HepG2 (cell line): ENCODE data around the gene MBD3L2B. TPM values are rescaled to one million over a fixed set of nuclear protein-coding genes. Genes with fewer than 3 reads are reported as not detected.

Source experiments
- FOXK1 ChIP-seq: sonication (generic); formaldehyde crosslinking; IDR thresholded peaks from 2 replicates; pipeline ENCODE4 v1.4.0; 2020; ENCODE audit warnings: low read depth, missing genetic modification reagents, borderline replicate concordance
- HDAC1 ChIP-seq: sonication (generic); formaldehyde crosslinking; IDR thresholded peaks from 2 replicates; pipeline ENCODE4 v1.5.1; 2020; ENCODE audit warnings: mild to moderate bottlenecking, missing genetic modification reagents
- MXD4 ChIP-seq: IDR thresholded peaks from 2 replicates; pipeline ENCODE4 v1.6.1; 2016; ENCODE audit warnings: mild to moderate bottlenecking, missing biosample characterization, missing genetic modification reagents
- NCOA2 ChIP-seq: sonication (generic); formaldehyde crosslinking; IDR thresholded peaks from 2 replicates; pipeline ENCODE4 v1.8.0; 2022; ENCODE audit warnings: inconsistent platforms
- SAP130 ChIP-seq: IDR thresholded peaks from 2 replicates; pipeline ENCODE4 v1.6.1; 2016; ENCODE audit warnings: low read depth
- SIX1 ChIP-seq: sonication (generic); formaldehyde crosslinking; IDR thresholded peaks from 2 replicates; pipeline ENCODE4 v1.4.0; 2020; ENCODE audit warnings: missing genetic modification reagents, borderline replicate concordance
- SMAD3 ChIP-seq: sonication (generic); formaldehyde crosslinking; IDR thresholded peaks from 2 replicates; pipeline ENCODE4 v1.4.0; 2020; ENCODE audit warnings: missing genetic modification reagents
- SRY ChIP-seq: sonication (generic); formaldehyde crosslinking; IDR thresholded peaks from 2 replicates; pipeline ENCODE4 v1.8.0; 2022; ENCODE audit warnings: mild to moderate bottlenecking, missing genetic modification reagents
- ZNF350 ChIP-seq: sonication (generic); formaldehyde crosslinking; IDR thresholded peaks from 2 replicates; pipeline ENCODE4 v1.4.0; 2020; ENCODE audit warnings: mild to moderate bottlenecking, low read depth, missing genetic modification reagents, borderline replicate concordance
- ZNF432 ChIP-seq: sonication (generic); formaldehyde crosslinking; IDR thresholded peaks from 2 replicates; pipeline ENCODE4 v1.5.0; 2020; ENCODE audit warnings: missing genetic modification reagents, mild to moderate bottlenecking, borderline replicate concordance
- ZNF557 ChIP-seq: sonication (generic); formaldehyde crosslinking; IDR thresholded peaks from 2 replicates; pipeline ENCODE4 v1.4.0; 2020; ENCODE audit warnings: missing genetic modification reagents
- ZNF660 ChIP-seq: sonication (generic); formaldehyde crosslinking; IDR thresholded peaks from 2 replicates; pipeline ENCODE4 v1.5.1; 2020; ENCODE audit warnings: mild to moderate bottlenecking, low read depth, missing genetic modification reagents, borderline replicate concordance
- polyA plus RNA-seq, 8 experiments: library from polyadenylated mRNA; depleted of rRNA in 3 of 8; stranded (reverse) in 7 of 8; unstranded in 1 of 8; fragments of >200 nt; fragmentation: Illumina TruSeq in 4 of 8; extraction: Trizol in 4 of 8; gene quantifications; 2 replicates each; pipeline versions ENCODE4 v1.2.1 to v1.2.3, GENCODE V29; 2011 to 2016; ENCODE audit warnings: low read depth in 4 of 8, missing spikeins in 1 of 8, mixed read lengths in 1 of 8; ENCODE audit not compliant: insufficient read depth in 1 of 8
- total RNA-seq, 5 experiments: library from RNA; depleted of rRNA; stranded (reverse); fragments of >200 nt; fragmentation: Illumina TruSeq; extraction: Trizol; gene quantifications; 2 replicates each; pipeline ENCODE4 v1.2.3, GENCODE V29; 2016; ENCODE audit warnings: low read depth in 1 of 5
- TF ChIP-seq, protein P1 (sequence below): sonication (generic); formaldehyde crosslinking; IDR thresholded peaks from 2 replicates; pipeline ENCODE4 v1.5.1; 2020; ENCODE audit warnings: mild to moderate bottlenecking, moderate library complexity, missing genetic modification reagents
- TF ChIP-seq, protein P2 (sequence below): sonication (generic); formaldehyde crosslinking; IDR thresholded peaks from 2 replicates; pipeline ENCODE4 v1.4.0; 2020; ENCODE audit warnings: mild to moderate bottlenecking, missing genetic modification reagents
- TF ChIP-seq, protein P3 (sequence below): sonication (generic); formaldehyde crosslinking; IDR thresholded peaks from 2 replicates; pipeline ENCODE4 v1.5.0; 2020; ENCODE audit warnings: missing genetic modification reagents
- TF ChIP-seq, protein P4 (sequence below): sonication (generic); formaldehyde crosslinking; IDR thresholded peaks from 2 replicates; pipeline ENCODE4 v1.5.0; 2020; ENCODE audit warnings: mild to moderate bottlenecking, missing genetic modification reagents
- TF ChIP-seq, protein P5 (sequence below): sonication (generic); formaldehyde crosslinking; IDR thresholded peaks from 2 replicates; pipeline ENCODE4 v1.4.0; 2020; ENCODE audit warnings: missing genetic modification reagents
- TF ChIP-seq, protein P6 (sequence below): sonication (generic); formaldehyde crosslinking; IDR thresholded peaks from 2 replicates; pipeline ENCODE4 v1.4.0; 2020; ENCODE audit warnings: mild to moderate bottlenecking, missing genetic modification reagents

The MBD3L2B gene
- total and polyA plus RNA-seq, 2 of the 13 experiments (the other 11 are each of a cell fraction or from before 2014, with no cell fraction given) = not detected

DNA sequence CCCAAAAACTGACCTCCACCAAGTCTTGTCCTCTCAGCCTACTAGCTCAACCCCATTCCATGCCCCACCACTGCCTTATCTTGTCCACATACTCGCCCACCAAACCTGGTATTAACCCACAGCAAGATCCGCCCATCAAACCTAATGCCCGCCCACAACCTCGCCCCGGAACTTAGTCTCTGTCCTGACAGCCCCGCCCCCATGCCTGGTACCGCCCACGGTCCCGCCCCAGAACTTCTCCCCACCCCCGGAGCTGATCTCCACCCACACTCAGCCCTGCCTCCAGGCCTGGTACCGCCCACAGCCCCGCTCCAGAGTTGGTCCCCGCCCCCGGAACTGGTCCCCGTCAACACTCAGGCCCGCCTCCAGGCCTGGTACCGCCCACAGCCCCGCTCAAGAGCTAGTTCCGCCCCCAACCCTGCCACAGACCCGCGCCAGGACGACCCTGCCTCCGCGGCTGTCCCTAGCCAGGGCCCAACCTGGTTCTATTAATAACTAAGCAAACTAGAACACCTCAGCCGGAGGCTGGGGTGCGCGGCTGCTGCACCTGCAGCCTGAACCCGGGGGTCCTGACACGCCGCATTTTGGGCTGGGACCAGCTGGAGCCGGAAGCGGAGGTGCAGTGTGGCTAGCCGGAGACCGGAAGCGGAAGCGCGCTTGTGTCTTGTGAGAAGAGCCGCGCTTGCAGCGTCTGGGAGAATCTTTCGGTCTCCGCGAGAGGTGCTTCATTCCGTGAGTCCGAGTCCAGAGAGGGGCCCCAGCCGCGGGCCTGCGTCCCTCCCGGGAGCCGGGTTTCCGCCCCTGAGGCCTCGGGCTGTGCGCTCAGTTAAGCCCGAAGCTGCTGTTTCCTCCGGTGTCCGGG, 48.0 kb upstream of the MBD3L2B start, which contains the start of gene ZNF557 (continued):
- TF ChIP-seq FOXK1 (CRISPR knock-in tag) (peak; percentile 65; the same call in 1 of the 2 replicates), MXD4 (CRISPR knock-in tag) (no peak; the same call in 1 of the 2 replicates), NCOA2 (CRISPR knock-in tag) (no peak), SAP130 (CRISPR knock-in tag) (peak; percentile 95), ZNF350 (CRISPR knock-in tag) (peak; percentile 87), SIX1 (CRISPR knock-in tag) (no peak), ZNF660 (CRISPR knock-in tag) (no peak), SMAD3 (CRISPR knock-in tag) (no peak), ZNF557 (CRISPR knock-in tag) (0 out of 2 replicates have a peak, but pooled peaks have one; percentile 40), ZNF432 (CRISPR knock-in tag) (no peak), SRY (peak; percentile 72; the same call in 1 of the 2 replicates), HDAC1 (CRISPR knock-in tag) (peak; percentile 89)
- TF ChIP-seq, protein P1, sequence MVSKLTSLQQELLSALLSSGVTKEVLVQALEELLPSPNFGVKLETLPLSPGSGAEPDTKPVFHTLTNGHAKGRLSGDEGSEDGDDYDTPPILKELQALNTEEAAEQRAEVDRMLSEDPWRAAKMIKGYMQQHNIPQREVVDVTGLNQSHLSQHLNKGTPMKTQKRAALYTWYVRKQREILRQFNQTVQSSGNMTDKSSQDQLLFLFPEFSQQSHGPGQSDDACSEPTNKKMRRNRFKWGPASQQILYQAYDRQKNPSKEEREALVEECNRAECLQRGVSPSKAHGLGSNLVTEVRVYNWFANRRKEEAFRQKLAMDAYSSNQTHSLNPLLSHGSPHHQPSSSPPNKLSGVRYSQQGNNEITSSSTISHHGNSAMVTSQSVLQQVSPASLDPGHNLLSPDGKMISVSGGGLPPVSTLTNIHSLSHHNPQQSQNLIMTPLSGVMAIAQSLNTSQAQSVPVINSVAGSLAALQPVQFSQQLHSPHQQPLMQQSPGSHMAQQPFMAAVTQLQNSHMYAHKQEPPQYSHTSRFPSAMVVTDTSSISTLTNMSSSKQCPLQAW (CRISPR knock-in tag) = peak; percentile 83
- TF ChIP-seq, protein P2, sequence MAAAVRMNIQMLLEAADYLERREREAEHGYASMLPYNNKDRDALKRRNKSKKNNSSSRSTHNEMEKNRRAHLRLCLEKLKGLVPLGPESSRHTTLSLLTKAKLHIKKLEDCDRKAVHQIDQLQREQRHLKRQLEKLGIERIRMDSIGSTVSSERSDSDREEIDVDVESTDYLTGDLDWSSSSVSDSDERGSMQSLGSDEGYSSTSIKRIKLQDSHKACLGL (CRISPR knock-in tag) = peak; percentile 73
- TF ChIP-seq, protein P3, sequence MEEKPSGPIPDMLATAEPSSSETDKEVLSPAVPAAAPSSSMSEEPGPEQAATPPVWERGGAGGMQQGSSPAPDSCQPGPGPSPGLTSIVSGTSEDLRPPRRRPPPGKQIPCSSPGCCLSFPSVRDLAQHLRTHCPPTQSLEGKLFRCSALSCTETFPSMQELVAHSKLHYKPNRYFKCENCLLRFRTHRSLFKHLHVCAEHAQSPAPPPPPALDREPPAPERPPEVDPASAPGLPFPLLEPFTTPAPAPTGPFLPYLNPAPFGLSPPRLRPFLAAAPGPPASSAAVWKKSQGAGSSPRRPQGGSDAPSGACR (CRISPR knock-in tag) = no peak; the same call in 1 of the 2 replicates
- TF ChIP-seq, protein P4, sequence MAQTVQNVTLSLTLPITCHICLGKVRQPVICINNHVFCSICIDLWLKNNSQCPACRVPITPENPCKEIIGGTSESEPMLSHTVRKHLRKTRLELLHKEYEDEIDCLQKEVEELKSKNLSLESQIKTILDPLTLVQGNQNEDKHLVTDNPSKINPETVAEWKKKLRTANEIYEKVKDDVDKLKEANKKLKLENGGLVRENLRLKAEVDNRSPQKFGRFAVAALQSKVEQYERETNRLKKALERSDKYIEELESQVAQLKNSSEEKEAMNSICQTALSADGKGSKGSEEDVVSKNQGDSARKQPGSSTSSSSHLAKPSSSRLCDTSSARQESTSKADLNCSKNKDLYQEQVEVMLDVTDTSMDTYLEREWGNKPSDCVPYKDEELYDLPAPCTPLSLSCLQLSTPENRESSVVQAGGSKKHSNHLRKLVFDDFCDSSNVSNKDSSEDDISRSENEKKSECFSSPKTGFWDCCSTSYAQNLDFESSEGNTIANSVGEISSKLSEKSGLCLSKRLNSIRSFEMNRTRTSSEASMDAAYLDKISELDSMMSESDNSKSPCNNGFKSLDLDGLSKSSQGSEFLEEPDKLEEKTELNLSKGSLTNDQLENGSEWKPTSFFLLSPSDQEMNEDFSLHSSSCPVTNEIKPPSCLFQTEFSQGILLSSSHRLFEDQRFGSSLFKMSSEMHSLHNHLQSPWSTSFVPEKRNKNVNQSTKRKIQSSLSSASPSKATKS (CRISPR knock-in tag) = no peak
- TF ChIP-seq, protein P5, sequence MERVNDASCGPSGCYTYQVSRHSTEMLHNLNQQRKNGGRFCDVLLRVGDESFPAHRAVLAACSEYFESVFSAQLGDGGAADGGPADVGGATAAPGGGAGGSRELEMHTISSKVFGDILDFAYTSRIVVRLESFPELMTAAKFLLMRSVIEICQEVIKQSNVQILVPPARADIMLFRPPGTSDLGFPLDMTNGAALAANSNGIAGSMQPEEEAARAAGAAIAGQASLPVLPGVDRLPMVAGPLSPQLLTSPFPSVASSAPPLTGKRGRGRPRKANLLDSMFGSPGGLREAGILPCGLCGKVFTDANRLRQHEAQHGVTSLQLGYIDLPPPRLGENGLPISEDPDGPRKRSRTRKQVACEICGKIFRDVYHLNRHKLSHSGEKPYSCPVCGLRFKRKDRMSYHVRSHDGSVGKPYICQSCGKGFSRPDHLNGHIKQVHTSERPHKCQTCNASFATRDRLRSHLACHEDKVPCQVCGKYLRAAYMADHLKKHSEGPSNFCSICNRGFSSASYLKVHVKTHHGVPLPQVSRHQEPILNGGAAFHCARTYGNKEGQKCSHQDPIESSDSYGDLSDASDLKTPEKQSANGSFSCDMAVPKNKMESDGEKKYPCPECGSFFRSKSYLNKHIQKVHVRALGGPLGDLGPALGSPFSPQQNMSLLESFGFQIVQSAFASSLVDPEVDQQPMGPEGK (CRISPR knock-in tag) = peak; percentile 42; the same call in 1 of the 2 replicates
- TF ChIP-seq, protein P6, sequence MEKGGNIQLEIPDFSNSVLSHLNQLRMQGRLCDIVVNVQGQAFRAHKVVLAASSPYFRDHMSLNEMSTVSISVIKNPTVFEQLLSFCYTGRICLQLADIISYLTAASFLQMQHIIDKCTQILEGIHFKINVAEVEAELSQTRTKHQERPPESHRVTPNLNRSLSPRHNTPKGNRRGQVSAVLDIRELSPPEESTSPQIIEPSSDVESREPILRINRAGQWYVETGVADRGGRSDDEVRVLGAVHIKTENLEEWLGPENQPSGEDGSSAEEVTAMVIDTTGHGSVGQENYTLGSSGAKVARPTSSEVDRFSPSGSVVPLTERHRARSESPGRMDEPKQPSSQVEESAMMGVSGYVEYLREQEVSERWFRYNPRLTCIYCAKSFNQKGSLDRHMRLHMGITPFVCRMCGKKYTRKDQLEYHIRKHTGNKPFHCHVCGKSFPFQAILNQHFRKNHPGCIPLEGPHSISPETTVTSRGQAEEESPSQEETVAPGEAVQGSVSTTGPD (CRISPR knock-in tag) = no peak
